ENCODE data around the gene RABL6.
A peak's percentile ranks its signal among the peaks of the same experiment; 100 is the strongest.

The RABL6 gene

GRCh38 chr9:136849038-136849959 is 41.6 kb downstream of the RABL6 start, which contains the start of gene PHPT1:
TSS of gene PHPT1 (plus strand) at chr9:136849409. CDS start at chr9:136849431, 22 bp downstream.
- DNase-seq: peak; percentile 99

- DNase-seq: no peak
Observed at GRCh38 chr9:136849960-136850865, 42.5 kb downstream of the RABL6 start.

- no peak for DNase-seq
Observed at GRCh38 chr9:136850866-136851775, 43.4 kb downstream of the RABL6 start.

- no peak for DNase-seq
Observed at GRCh38 chr9:136851941-136852663, 44.4 kb downstream of the RABL6 start, which contains the start of gene MAMDC4. TSS of gene MAMDC4 (plus strand) at chr9:136852346. CDS start at chr9:136852417, 71 bp downstream.

GRCh38 chr9:136852664-136853595 is 45.2 kb downstream of the RABL6 start:
- no peak for DNase-seq

GRCh38 chr9:136853596-136854112 is 45.9 kb downstream of the RABL6 start:
- no peak for DNase-seq

- DNase-seq: no peak
Observed at GRCh38 chr9:136854113-136854841, 46.5 kb downstream of the RABL6 start.

- DNase-seq: no peak
Observed at GRCh38 chr9:136854842-136855460, 47.2 kb downstream of the RABL6 start.

GRCh38 chr9:136855461-136856078 is 47.8 kb downstream of the RABL6 start:
- DNase-seq: no peak

- no peak for DNase-seq
Observed at GRCh38 chr9:136856079-136856476, 48.3 kb downstream of the RABL6 start.

GRCh38 chr9:136856541-136857141 is 48.9 kb downstream of the RABL6 start:
- DNase-seq: no peak

GRCh38 chr9:136857166-136857565 is 49.4 kb downstream of the RABL6 start:
- no peak for DNase-seq

GRCh38 chr9:136857581-136858412 is 50.0 kb downstream of the RABL6 start:
- DNase-seq: no peak

GRCh38 chr9:136858452-136858843 is 50.7 kb downstream of the RABL6 start:
- DNase-seq: no peak

GRCh38 chr9:136858844-136859757 is 51.4 kb downstream of the RABL6 start:
- no peak for DNase-seq

- no peak for DNase-seq
Observed at GRCh38 chr9:136860529-136860928, 52.8 kb downstream of the RABL6 start.
